OCI-LY1 (cell line): ENCODE results near the gene AZU1.

Experiments used
- CTCF ChIP-seq: fragments of 200-600 bp; sonication (generic), shearing (Covaris generic); IDR thresholded peaks from 2 replicates; pipeline ENCODE4 v1.5.1; 2017; ENCODE audit warnings: mild to moderate bottlenecking, antibody characterized with exemption, low read length, moderate library complexity, mixed read lengths
- EZH2 ChIP-seq: fragments of 200-600 bp; sonication (generic), shearing (Covaris generic); IDR thresholded peaks from 2 replicates; pipeline ENCODE4 v1.8.0; 2017; ENCODE audit warnings: borderline replicate concordance, mixed run types, mild to moderate bottlenecking, antibody characterized with exemption, low read length, moderate library complexity, mixed read lengths

- TF ChIP-seq CTCF (no peak), EZH2 (no peak)
Measured at GRCh38 chr19:810077-810855, 17.4 kb upstream of the AZU1 start.
